ENCODE measurements around the gene DCLK2.

Gene DCLK2

GRCh38 chr4:150078041-150078578 is at the start of gene DCLK2:
Gene DCLK2 (plus strand): TSS chr4:150078445. CDS start chr4:150079028, 583 bp downstream.
- in situ Hi-C loops (cut with MboI; ENCODE audit: low pct_unique_long_range_greater_than_20kb, low sequenced_read_pairs, unreplicated experiment) = no loop called here
- DNase-seq (ENCODE audit: low spot score) = peak; percentile 63
- no peak for TF ChIP-seq CTCF (IDR thresholded peaks at IDR 0.05; ENCODE audit: extremely low read depth, insufficient read depth, missing control alignments)

GRCh38 chr4:150032541-150032940 is 45.7 kb upstream of the DCLK2 start:
- in situ Hi-C loops (cut with MboI; ENCODE audit: low pct_unique_long_range_greater_than_20kb, low sequenced_read_pairs, unreplicated experiment) = no loop called here

GRCh38 chr4:150033081-150033480 is 45.2 kb upstream of the DCLK2 start:
- DNase-seq (ENCODE audit: low spot score) = no peak
- no peak for TF ChIP-seq CTCF (IDR thresholded peaks at IDR 0.05; ENCODE audit: extremely low read depth, insufficient read depth, missing control alignments)
- in situ Hi-C loops (cut with MboI; ENCODE audit: low pct_unique_long_range_greater_than_20kb, low sequenced_read_pairs, unreplicated experiment) = no loop called here

More at GRCh38 chr4:150032541-150032940, 45.7 kb upstream of the DCLK2 start:
- TF ChIP-seq CTCF (IDR thresholded peaks at IDR 0.05; ENCODE audit: extremely low read depth, insufficient read depth, missing control alignments) = no peak
- DNase-seq (ENCODE audit: low spot score) = no peak

GRCh38 chr4:150033901-150034300 is 44.3 kb upstream of the DCLK2 start:
- no peak for TF ChIP-seq CTCF (IDR thresholded peaks at IDR 0.05; ENCODE audit: extremely low read depth, insufficient read depth, missing control alignments)
- in situ Hi-C loops (cut with MboI; ENCODE audit: low pct_unique_long_range_greater_than_20kb, low sequenced_read_pairs, unreplicated experiment) = no loop called here
- DNase-seq (ENCODE audit: low spot score) = no peak

GRCh38 chr4:150037251-150037856 is 40.9 kb upstream of the DCLK2 start:
- no peak for TF ChIP-seq CTCF (IDR thresholded peaks at IDR 0.05; ENCODE audit: extremely low read depth, insufficient read depth, missing control alignments)
- in situ Hi-C loops (cut with MboI; ENCODE audit: low pct_unique_long_range_greater_than_20kb, low sequenced_read_pairs, unreplicated experiment) = no loop called here
- no peak for DNase-seq (ENCODE audit: low spot score)

GRCh38 chr4:150038335-150039076 is 39.7 kb upstream of the DCLK2 start:
- in situ Hi-C loops (cut with MboI; ENCODE audit: low pct_unique_long_range_greater_than_20kb, low sequenced_read_pairs, unreplicated experiment) = no loop called here
- TF ChIP-seq CTCF (IDR thresholded peaks at IDR 0.05; ENCODE audit: extremely low read depth, insufficient read depth, missing control alignments) = no peak
- DNase-seq (ENCODE audit: low spot score) = peak; percentile 6

All from GM13977 (cell line).